Heart left ventricle (tissue), 13 donors: ENCODE data around the gene THSD4.

ENCODE experiments used
- CTCF ChIP-seq, 12 donors: fragments of 200-600 bp; sonication (generic) in 4 of 12; IDR thresholded peaks; one replicate each; pipeline versions ENCODE4 v1.5.0 to v1.8.0; 2018 to 2022; ENCODE audit warnings: antibody characterized with exemption in 12 of 12, mild to moderate bottlenecking in 5 of 12
- POLR2A ChIP-seq, 2 donors: fragments of 450-650 bp; IDR thresholded peaks; one replicate each; pipeline ENCODE4 v1.6.1; 2017; ENCODE audit warnings: antibody characterized with exemption in 2 of 2, mild to moderate bottlenecking in 2 of 2, moderate library complexity in 2 of 2
- donor health status: ischemic (EF 13 %, LVEDD 7.1; RV severe dilation, severe dysfunction).
- donor health status: DM: no; HTN: yes; CAD: no.
- donor health status: DM: no; HTN: no; CAD: no.
- donor health status: ischemic (EF 25% LVEDD 6.9; RV normal size, moderate dysfunction).
- donor health status: ischemic (EF 25% LVEDD 5.7; RV mildly dilated, moderate dysfunction).
- donor health status: ischemic (EF 35%, LVEDD 5.7; RV mildly dilated, moderate dysfunction).
- donor health status: nonischemic (EF 11% LVEDD 7.7; RV severe dilation, severe dysfunction).
- donor health status: DM: yes; HTN: yes; CAD: no.
- donor health status: PGD.
- donor health status: ischemic (EF 29% LVEDD 5.4; RV normal size, mild dysfunction).
- donor health status: nonischemic (EF 23%, LVEDD 6.1; RV moderate dilation, normal function).

GRCh38 chr15:71698742-71699141 is 583.5 kb downstream of the THSD4 start:
- TF ChIP-seq CTCF (IDR thresholded peaks at IDR 0.05) (no peak), POLR2A (IDR thresholded peaks at IDR 0.05) (no peak)
